AG04449 (cell line): ENCODE results near the gene VIPR2.
"Not testable (repeated sequence)": the region's sequence is repeated elsewhere in the genome, so short reads cannot be mapped to it uniquely, and the experiment has no call there.

Experiments
- CTCF ChIA-PET: fragments of 350-600 bp; formaldehyde crosslinking; extraction: SDS; loops from one replicate; lab custom pipeline; 2021; ENCODE audit warnings: antibody characterized with exemption; lab: Yijun Ruan, JAX
- POLR2A ChIA-PET: fragments of 400-600, 350-600 bp; formaldehyde crosslinking; extraction: SDS; loops from one replicate; lab custom pipeline; 2020; ENCODE audit warnings: antibody characterized with exemption, inconsistent platforms; lab: Yijun Ruan, JAX
- DNase-seq: peaks from one replicate; pipeline ENCODE4 v3.0.0-alpha.2; 2010; ENCODE audit warnings: low read depth, low spot score
- H3K4me3 ChIP-seq: 2 replicates; pipeline ENCODE4 v1.5.1; 2011; ENCODE audit warnings: low read depth, mild to moderate bottlenecking, control low read depth, low read length
- TF ChIP-seq, protein P1 (sequence below): IDR thresholded peaks from one replicate; pipeline ENCODE4 v1.5.1; 2011; ENCODE audit warnings: mild to moderate bottlenecking, moderate library complexity, low read length, control low read depth, inconsistent platforms; ENCODE audit not compliant: insufficient read depth; ENCODE audit errors: missing control alignments

Gene VIPR2

DNA sequence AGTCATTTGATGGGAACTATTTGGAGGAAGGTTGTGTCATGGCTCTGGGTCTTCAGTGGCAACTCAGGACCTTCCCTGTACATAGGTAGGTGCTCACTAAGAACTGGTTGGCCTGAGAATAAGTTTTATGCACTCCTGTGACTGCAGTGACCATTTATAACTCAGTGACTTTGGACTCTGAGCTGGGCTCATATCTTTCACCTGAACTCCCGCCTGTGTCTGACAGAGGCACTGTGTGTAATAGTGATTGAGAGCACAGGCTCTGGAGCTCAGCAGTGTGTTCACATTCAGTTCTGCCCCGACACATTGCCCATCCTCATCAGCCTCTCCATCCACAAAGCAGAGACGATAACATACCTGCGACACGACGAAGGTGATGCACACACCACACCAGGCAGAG is 34.6 kb upstream of the VIPR2 start:
- DNase-seq, result no peak
- POLR2A ChIA-PET, result no interaction called here
- CTCF ChIA-PET, result no interaction called here
- H3K4me3 ChIP-seq, result no peak overlapping the region
- TF ChIP-seq, protein P1, sequence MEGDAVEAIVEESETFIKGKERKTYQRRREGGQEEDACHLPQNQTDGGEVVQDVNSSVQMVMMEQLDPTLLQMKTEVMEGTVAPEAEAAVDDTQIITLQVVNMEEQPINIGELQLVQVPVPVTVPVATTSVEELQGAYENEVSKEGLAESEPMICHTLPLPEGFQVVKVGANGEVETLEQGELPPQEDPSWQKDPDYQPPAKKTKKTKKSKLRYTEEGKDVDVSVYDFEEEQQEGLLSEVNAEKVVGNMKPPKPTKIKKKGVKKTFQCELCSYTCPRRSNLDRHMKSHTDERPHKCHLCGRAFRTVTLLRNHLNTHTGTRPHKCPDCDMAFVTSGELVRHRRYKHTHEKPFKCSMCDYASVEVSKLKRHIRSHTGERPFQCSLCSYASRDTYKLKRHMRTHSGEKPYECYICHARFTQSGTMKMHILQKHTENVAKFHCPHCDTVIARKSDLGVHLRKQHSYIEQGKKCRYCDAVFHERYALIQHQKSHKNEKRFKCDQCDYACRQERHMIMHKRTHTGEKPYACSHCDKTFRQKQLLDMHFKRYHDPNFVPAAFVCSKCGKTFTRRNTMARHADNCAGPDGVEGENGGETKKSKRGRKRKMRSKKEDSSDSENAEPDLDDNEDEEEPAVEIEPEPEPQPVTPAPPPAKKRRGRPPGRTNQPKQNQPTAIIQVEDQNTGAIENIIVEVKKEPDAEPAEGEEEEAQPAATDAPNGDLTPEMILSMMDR, result no peak

DNA sequence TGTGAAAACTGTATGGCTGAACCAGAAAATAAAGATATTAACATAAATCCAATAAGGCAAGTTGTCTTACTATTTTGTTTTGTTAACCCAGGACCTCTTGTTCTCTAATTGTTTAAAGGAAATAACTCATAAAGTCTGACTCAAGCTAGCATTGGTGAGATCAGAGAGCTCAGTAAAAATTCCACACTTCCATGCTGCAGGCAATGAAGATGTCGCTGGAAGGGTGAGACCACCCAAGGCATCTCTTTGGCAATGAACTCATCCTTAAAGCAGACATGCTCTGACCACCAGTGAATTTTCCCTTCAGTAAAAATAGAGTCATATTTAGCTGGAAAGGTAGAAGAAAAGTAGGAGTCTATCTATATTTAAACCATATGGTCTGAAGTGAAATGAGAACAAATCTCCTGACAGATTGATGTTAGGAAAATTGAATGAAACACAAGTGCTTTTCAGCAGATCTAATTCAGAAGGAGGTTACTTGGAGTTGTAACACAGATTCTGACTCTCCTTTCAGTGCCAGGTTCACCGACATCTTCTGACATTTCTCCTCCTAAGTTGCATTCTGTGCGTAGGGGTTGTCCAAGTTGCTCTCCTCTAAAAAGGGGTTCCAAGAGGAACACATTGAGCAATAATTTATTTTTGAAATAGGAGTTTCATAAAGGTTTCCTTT is 32.8 kb upstream of the VIPR2 start:
- H3K4me3 ChIP-seq, result no peak overlapping the region
- ChIA-PET CTCF (no interaction called here), POLR2A (no interaction called here)
- TF ChIP-seq, protein P1, result no peak
- DNase-seq, result no peak

DNA sequence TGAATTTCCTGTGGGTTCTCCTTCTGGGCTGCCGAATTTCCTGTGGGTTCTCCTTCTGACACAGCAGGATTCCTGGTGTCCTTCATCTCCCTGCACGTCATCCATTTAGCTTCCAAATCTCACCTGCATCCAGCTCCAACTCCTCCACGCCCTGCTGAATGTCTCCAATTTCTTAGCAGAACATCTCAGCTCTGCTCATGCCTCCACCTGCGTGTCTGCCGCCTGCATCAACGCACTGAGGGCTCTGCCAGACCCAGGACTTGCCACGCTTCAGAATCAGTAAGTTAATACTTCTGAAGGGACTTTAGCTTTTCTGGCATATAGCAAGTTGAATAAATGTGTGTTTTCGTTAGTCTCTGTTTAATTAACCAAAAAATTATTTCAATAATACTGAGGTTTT is 31.1 kb upstream of the VIPR2 start:
- POLR2A ChIA-PET, result no interaction called here
- no peak overlapping the region for H3K4me3 ChIP-seq
- TF ChIP-seq, protein P1, result no peak
- DNase-seq, result no peak
- CTCF ChIA-PET, result no interaction called here

DNA sequence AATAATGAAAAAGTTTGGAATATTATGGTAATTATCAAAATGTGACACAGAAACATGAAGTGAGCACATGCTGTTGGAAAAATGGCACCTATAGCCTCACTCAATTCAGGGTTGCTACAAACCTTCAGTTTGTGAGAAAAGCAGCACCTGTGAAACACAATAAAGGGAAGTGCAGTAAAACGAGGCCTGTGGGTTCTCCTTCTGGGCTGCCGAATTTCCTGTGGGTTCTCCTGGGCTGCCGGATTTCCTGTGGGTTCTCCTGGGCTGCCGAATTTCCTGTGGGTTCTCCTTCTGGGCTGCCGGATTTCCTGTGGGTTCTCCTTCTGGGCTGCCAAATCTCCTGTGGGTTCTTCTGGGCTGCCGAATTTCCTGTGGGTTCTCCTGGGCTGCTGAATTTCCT is 30.4 kb upstream of the VIPR2 start:
- DNase-seq, CTCF ChIA-PET, H3K4me3 ChIP-seq, POLR2A ChIA-PET: not testable (repeated sequence)

DNA sequence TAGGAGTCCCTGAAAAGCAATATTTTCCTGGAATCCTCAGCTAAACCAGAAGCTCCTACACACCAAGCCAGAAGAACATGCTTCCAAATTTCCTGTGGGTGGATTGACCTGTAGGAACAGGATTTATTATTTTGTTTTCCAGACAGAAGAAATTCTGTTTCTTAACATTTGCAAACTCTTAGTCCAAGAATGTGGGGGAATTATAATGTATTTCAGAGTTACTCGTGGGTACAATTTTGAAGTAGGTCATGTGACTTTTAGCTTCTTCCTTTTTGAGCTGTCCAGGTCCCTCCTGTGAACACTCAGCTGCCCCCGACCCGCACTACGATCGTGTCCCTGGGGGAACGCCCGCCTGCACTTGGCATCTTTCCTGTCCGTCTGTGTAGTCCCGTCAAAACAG is 27.7 kb upstream of the VIPR2 start:
- no peak overlapping the region for H3K4me3 ChIP-seq
- DNase-seq, result no peak
- TF ChIP-seq, protein P1, result no peak
- ChIA-PET POLR2A (no interaction called here), CTCF (no interaction called here)

DNA sequence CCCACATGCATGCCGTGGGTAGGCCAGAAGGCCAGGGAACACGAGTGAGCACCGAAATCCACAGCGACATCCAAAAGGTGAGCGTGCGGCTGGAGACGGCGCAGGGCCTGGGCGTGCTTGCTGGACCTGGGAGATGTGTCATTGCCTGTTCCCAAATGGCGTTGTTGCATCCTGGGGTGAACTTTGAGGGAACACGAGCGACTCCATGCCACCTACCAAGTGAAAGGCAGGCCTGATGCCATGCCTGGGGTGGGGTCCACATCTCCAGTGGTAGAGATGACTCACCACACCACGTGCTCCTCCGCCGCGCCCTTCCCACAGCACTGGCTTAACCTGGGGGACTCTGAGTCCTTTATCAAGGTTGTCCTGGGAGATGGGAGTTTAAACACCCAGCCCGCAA is 24.7 kb upstream of the VIPR2 start:
- H3K4me3 ChIP-seq, result no peak overlapping the region
- TF ChIP-seq, protein P1, result no peak
- ChIA-PET CTCF (no interaction called here), POLR2A (no interaction called here)
- DNase-seq, result no peak

DNA sequence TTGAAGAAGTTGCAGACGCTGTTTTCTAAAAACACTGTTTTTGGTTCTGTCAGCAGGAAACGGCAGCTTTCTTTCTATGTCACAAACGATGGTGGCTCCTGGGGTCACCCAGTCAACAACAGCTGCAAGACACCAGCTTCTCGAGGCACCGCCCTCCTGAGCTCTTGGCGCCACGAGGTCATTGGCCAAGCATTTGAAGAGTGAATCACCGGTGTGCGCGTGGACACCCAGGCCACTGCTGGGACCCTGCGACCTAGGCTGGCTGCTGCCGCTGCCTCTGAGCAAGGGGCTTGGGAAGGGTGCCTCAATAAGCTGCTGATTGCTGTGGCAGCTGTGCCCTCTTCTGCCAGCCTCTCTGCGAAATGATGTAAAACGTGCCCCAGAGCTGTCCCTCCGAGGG is 22.5 kb upstream of the VIPR2 start:
- ChIA-PET POLR2A (no interaction called here), CTCF (no interaction called here)
- TF ChIP-seq, protein P1, result no peak
- no peak overlapping the region for H3K4me3 ChIP-seq
- no peak for DNase-seq
